ENCODE data around the gene MYL7.

DNA sequence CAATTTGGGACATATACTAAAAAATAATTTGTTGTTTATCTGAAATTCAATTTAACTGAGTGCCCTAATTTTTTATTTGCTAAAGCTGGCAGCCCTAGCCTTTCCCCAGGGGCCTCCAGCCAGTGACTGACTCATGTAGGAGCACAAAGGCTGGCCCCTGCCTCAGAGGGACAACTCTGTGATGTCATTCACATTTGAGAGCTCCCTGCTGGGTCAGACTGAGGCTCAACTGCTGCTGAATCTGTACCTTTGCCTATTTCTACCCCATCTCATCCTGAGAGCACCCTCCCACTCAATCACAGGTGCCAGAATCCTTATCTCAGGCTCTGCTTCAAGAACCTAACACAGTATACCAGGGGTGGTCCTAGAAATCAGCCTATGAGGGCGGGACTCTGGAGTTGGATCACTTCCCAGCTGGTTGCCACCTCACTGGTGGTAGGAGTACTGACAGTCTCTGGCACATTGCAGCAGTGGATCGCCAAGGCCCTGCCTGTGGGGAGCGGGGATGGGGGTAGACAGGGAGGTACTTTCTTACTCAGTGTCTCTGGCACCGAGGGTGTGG lies 36.5 kb upstream of the MYL7 start:
- TF ChIP-seq EZH2 (IDR thresholded peaks at IDR 0.05; ENCODE audit: borderline replicate concordance, low read depth, low read length, severe bottlenecking) (no peak), POLR2A (IDR thresholded peaks at IDR 0.05; ENCODE audit: low read depth, low read length) (no peak), JUN (IDR thresholded peaks at IDR 0.05; ENCODE audit: borderline replicate concordance, insufficient read depth, insufficient read length, low read depth) (no peak), MYC (IDR thresholded peaks at IDR 0.05; ENCODE audit: low read depth, low read length) (no peak), GATA2 (IDR thresholded peaks at IDR 0.05; ENCODE audit: insufficient read depth, insufficient read length, low read depth, low read length) (no peak), POLR2AphosphoS5 (IDR thresholded peaks at IDR 0.05; ENCODE audit: insufficient read depth, low read depth, low read length) (no peak)
- TF ChIP-seq, protein P1, sequence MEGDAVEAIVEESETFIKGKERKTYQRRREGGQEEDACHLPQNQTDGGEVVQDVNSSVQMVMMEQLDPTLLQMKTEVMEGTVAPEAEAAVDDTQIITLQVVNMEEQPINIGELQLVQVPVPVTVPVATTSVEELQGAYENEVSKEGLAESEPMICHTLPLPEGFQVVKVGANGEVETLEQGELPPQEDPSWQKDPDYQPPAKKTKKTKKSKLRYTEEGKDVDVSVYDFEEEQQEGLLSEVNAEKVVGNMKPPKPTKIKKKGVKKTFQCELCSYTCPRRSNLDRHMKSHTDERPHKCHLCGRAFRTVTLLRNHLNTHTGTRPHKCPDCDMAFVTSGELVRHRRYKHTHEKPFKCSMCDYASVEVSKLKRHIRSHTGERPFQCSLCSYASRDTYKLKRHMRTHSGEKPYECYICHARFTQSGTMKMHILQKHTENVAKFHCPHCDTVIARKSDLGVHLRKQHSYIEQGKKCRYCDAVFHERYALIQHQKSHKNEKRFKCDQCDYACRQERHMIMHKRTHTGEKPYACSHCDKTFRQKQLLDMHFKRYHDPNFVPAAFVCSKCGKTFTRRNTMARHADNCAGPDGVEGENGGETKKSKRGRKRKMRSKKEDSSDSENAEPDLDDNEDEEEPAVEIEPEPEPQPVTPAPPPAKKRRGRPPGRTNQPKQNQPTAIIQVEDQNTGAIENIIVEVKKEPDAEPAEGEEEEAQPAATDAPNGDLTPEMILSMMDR (IDR thresholded peaks at IDR 0.05; ENCODE audit: extremely low read depth in 1 of 2, insufficient read depth in 1 of 2, low read depth in 1 of 2, low read length in 2 of 2) = no peak

Data from endothelial cell of umbilical vein (primary cell).